ENCODE measurements around the gene EPS8. TPM values are rescaled to one million over a fixed set of nuclear protein-coding genes. Genes with fewer than 3 reads are reported as not detected.
A peak's percentile ranks its signal among the peaks of the same experiment; 100 is the strongest.

EPS8 gene
- total and polyA plus RNA-seq, 2 donors (not counting 1 experiment from before 2014, with no cell fraction given), result 0.76 to 0.96 TPM

DNA sequence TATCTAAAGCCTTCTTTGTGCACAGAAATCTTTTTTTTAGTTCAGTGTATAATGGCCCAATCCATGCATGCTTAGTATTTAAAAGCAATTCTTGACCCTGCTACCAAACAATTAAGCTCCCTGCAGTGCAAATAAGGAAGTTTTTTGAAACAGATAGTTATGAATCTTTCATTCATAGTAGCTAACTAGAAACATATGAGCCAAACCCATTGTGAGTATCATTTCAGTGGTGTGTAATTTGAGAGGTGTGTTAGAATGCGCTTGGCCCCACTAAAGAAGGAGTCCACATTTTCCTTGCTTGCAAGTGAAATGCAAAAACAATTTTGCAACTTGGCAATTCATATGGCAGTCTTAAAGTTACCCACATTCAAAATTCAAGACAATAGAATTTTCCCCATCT is 14.4 kb downstream of the EPS8 start:
- peaks cover 24% of the 10 kb centered on the region for H3K27me3 Mint-ChIP-seq
- intact Hi-C loops (cut with micrococcal nuclease), result loop anchor here (5.0 kb wide), 1 partner anchor 42 kb away; no protein-coding TSS in a partner anchor
- H3K9me3 Mint-ChIP-seq (ENCODE audit: insufficient read depth), result no peaks in the 10 kb centered on the region
- no peaks in the 10 kb centered on the region for H3K4me1 ChIP-seq (ENCODE audit: control insufficient read depth in 2 of 2, insufficient read depth in 2 of 2, low read length in 2 of 2)
- H3K4me1 Mint-ChIP-seq, result no peaks in the 10 kb centered on the region
- no peaks in the 10 kb centered on the region for H3K79me2 ChIP-seq (ENCODE audit: control insufficient read depth, insufficient read depth, low read length)
- H3K4me3 ChIP-seq (ENCODE audit: control extremely low read depth in 1 of 5, extremely low read depth in 1 of 5, insufficient read depth in 1 of 5, low read depth in 2 of 5, low read length in 4 of 5), result no peak overlapping the region
- ChIA-PET POLR2A (no interaction called here), CTCF (no interaction called here)
- H3K9ac ChIP-seq (ENCODE audit: low read length), result no peak overlapping the region
- no peak for DNase-seq
- no peaks in the 10 kb centered on the region for H3K27me3 ChIP-seq (replicated peaks in 1 of 4; ENCODE audit: control extremely low read depth in 1 of 4, control insufficient read depth in 3 of 4, insufficient read depth in 4 of 4, low read length in 3 of 4)
- TF ChIP-seq EZH2 (IDR thresholded peaks at IDR 0.05; ENCODE audit: borderline replicate concordance, insufficient read depth, low read depth, low read length, poor library complexity, severe bottlenecking), result no peak
- TF ChIP-seq, protein P1, sequence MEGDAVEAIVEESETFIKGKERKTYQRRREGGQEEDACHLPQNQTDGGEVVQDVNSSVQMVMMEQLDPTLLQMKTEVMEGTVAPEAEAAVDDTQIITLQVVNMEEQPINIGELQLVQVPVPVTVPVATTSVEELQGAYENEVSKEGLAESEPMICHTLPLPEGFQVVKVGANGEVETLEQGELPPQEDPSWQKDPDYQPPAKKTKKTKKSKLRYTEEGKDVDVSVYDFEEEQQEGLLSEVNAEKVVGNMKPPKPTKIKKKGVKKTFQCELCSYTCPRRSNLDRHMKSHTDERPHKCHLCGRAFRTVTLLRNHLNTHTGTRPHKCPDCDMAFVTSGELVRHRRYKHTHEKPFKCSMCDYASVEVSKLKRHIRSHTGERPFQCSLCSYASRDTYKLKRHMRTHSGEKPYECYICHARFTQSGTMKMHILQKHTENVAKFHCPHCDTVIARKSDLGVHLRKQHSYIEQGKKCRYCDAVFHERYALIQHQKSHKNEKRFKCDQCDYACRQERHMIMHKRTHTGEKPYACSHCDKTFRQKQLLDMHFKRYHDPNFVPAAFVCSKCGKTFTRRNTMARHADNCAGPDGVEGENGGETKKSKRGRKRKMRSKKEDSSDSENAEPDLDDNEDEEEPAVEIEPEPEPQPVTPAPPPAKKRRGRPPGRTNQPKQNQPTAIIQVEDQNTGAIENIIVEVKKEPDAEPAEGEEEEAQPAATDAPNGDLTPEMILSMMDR (IDR thresholded peaks at IDR 0.05), result no peak
- no peaks in the 10 kb centered on the region for H4K20me1 ChIP-seq (ENCODE audit: control insufficient read depth, insufficient read depth, low read length, poor library complexity, severe bottlenecking)
- H3K27ac Mint-ChIP-seq, result no peak overlapping the region
- no peak overlapping the region for H3K4me3 Mint-ChIP-seq
- H3K4me2 ChIP-seq (replicated peaks; ENCODE audit: low read depth, low read length, poor library complexity, severe bottlenecking), result no peak overlapping the region
- no peaks in the 10 kb centered on the region for H3K9me3 ChIP-seq (ENCODE audit: control extremely low read depth in 1 of 3, control insufficient read depth in 2 of 3, insufficient read depth in 1 of 3, low read length in 2 of 3)
- H3K36me3 ChIP-seq (replicated peaks in 1 of 2; ENCODE audit: control extremely low read depth in 1 of 2, control insufficient read depth in 1 of 2, extremely low read depth in 1 of 2, insufficient read depth in 2 of 2, low read length in 1 of 2), result no peaks in the 10 kb centered on the region
- H2AFZ ChIP-seq (ENCODE audit: insufficient read depth, low read depth, low read length, poor library complexity, severe bottlenecking), result no peak overlapping the region
- no peak overlapping the region for H3K27ac ChIP-seq (ENCODE audit: low read length in 2 of 2)
- ATAC-seq (ENCODE audit: low read depth), result no peak
- WGBS (ENCODE audit: insufficient coverage), result no CpG with 5 or more reads among the region's 1 CpG

DNA sequence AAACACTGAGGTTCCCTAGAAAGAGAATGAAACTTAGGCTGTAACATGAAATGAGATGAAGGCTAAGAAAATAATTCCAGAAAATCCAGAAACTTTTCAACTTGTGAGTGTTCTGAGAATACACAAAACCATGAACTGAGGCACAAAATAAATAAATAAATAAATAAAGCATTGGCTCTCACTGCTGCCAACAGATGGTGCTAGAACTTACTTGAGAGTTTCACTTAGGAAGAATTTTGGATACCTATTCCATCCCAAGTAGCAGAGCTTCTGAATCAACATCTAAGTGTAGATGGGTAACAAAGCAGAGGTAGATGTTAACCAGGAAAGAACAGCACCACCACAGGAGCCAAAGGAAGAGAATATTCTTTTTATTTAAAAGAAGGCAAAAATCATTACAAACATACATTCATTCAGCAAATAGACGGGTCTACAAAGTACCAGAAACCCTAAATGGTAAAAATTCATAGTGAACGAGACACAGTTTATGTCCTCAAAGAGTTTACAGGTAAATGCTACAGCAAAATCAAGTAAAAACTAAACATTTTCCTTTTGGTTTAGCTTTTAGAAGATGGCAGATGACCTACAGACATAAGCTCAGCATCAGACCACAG is 16.7 kb downstream of the EPS8 start:
- Histone ChIP-seq H3K4me3 (ENCODE audit: control extremely low read depth in 1 of 5, extremely low read depth in 1 of 5, insufficient read depth in 1 of 5, low read depth in 2 of 5, low read length in 4 of 5) (no peak overlapping the region), H3K79me2 (ENCODE audit: control insufficient read depth, insufficient read depth, low read length) (no peaks in the 10 kb centered on the region), H3K9ac (ENCODE audit: low read length) (no peak overlapping the region), H4K20me1 (ENCODE audit: control insufficient read depth, insufficient read depth, low read length, poor library complexity, severe bottlenecking) (no peaks in the 10 kb centered on the region), H2AFZ (ENCODE audit: insufficient read depth, low read depth, low read length, poor library complexity, severe bottlenecking) (no peak overlapping the region), H3K9me3 (ENCODE audit: control extremely low read depth in 1 of 3, control insufficient read depth in 2 of 3, insufficient read depth in 1 of 3, low read length in 2 of 3) (no peaks in the 10 kb centered on the region), H3K27me3 (replicated peaks in 1 of 4; ENCODE audit: control extremely low read depth in 1 of 4, control insufficient read depth in 3 of 4, insufficient read depth in 4 of 4, low read length in 3 of 4) (no peaks in the 10 kb centered on the region), H3K27ac (ENCODE audit: low read length in 2 of 2) (no peak overlapping the region), H3K4me1 (ENCODE audit: control insufficient read depth in 2 of 2, insufficient read depth in 2 of 2, low read length in 2 of 2) (no peaks in the 10 kb centered on the region), H3K4me2 (replicated peaks; ENCODE audit: low read depth, low read length, poor library complexity, severe bottlenecking) (no peak overlapping the region), H3K36me3 (replicated peaks in 1 of 2; ENCODE audit: control extremely low read depth in 1 of 2, control insufficient read depth in 1 of 2, extremely low read depth in 1 of 2, insufficient read depth in 2 of 2, low read length in 1 of 2) (no peaks in the 10 kb centered on the region)
- peak; percentile 22 for DNase-seq
- CTCF ChIA-PET, result interaction anchor here (0.7 to 3.6 kb wide), 10 partner anchors 9 to 240 kb away, joined by 3 to 32 read pairs (median 4); no protein-coding TSS in a partner anchor
- POLR2A ChIA-PET, result no interaction called here
- Mint-ChIP-seq H3K4me3 (no peak overlapping the region), H3K27me3 (peaks cover 11% of the 10 kb centered on the region), H3K27ac (no peak overlapping the region), H3K4me1 (no peaks in the 10 kb centered on the region), H3K9me3 (ENCODE audit: insufficient read depth) (no peaks in the 10 kb centered on the region)
- ATAC-seq (ENCODE audit: low read depth), result no peak
- intact Hi-C loops (cut with micrococcal nuclease), result loop anchor here (1.0 kb wide), 2 partner anchors 84 to 127 kb away; no protein-coding TSS in a partner anchor
- TF ChIP-seq, protein P1 (IDR thresholded peaks at IDR 0.05), result peak; percentile 51
- TF ChIP-seq EZH2 (IDR thresholded peaks at IDR 0.05; ENCODE audit: borderline replicate concordance, insufficient read depth, low read depth, low read length, poor library complexity, severe bottlenecking), result no peak
- no CpG with 5 or more reads among the region's 2 CpGs for WGBS (ENCODE audit: insufficient coverage)
